ENCODE results near the gene BOLA1. TPM values are rescaled to one million over a fixed set of nuclear protein-coding genes. Genes with fewer than 3 reads are reported as not detected.

BOLA1 gene
- total and polyA plus RNA-seq, 2 donors (not counting 3 experiments of a cell fraction or from before 2014, with no cell fraction given), result 10.8 to 12.2 TPM

DNA sequence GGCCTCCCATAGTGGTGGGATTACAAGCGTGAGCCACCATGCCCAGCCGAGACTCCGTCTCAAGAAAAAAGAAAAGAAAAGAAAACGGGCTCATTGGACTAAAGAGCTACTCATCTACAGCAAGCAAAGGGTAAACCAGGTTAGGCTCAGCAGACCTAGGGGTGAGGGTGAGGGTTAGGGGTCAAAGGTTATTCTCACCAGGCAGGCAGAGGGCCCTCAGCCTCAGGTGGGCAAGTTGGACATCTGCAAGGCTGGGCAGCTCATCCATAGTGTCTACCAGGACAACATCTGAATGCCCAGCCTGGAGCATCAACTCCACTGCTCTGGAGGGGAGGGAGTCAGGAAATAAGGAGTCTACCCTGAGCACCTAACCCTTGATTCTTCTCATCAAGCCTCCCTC is 33.8 kb downstream of the BOLA1 start:
- Histone ChIP-seq H2AFZ (ENCODE audit: low read depth, low read length) (no peak overlapping the region), H3K36me3 (ENCODE audit: control insufficient read depth in 2 of 2, extremely low read depth in 1 of 2, insufficient read depth in 2 of 2, low read length in 2 of 2) (no peaks in the 10 kb centered on the region), H4K20me1 (replicated peaks; ENCODE audit: control insufficient read depth, extremely low read depth, insufficient read depth, low read length) (no peaks in the 10 kb centered on the region), H3K4me1 (ENCODE audit: control insufficient read depth, extremely low read depth, insufficient read depth, low read length) (peaks cover 34% of the 10 kb centered on the region), H3K4me2 (ENCODE audit: insufficient read depth, low read length) (no peak overlapping the region), H3K27me3 (ENCODE audit: control insufficient read depth in 2 of 2, insufficient read depth in 2 of 2, low read length in 2 of 2) (no peaks in the 10 kb centered on the region), H3K9me3 (replicated peaks; ENCODE audit: control insufficient read depth, insufficient read depth, low read length) (no peaks in the 10 kb centered on the region), H3K79me2 (ENCODE audit: control insufficient read depth, insufficient read depth, low read length) (no peaks in the 10 kb centered on the region), H3K9ac (replicated peaks; ENCODE audit: extremely low read depth, insufficient read depth, low read length) (no peak overlapping the region), H3K9me1 (replicated peaks; ENCODE audit: control insufficient read depth, extremely low read depth, insufficient read depth, low read length) (no peaks in the 10 kb centered on the region), H3K4me3 (replicated peaks in 1 of 3; ENCODE audit: insufficient read depth in 1 of 3, low read depth in 1 of 3, low read length in 3 of 3) (no peak overlapping the region), H3K27ac (ENCODE audit: insufficient read depth, low read depth, low read length) (no peak overlapping the region)
- BruUV-seq (replicated peaks), result no TSS peak
- DNase-seq (ENCODE audit: low read depth, low spot score), result no peak
- FAIRE-seq, result no peak
- TF ChIP-seq, protein P1, sequence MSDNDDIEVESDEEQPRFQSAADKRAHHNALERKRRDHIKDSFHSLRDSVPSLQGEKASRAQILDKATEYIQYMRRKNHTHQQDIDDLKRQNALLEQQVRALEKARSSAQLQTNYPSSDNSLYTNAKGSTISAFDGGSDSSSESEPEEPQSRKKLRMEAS (IDR thresholded peaks at IDR 0.05; ENCODE audit: insufficient read depth, insufficient read length), result no peak
- TF ChIP-seq POLR2A (IDR thresholded peaks at IDR 0.05; ENCODE audit: low read depth, low read length) (no peak), JUN (IDR thresholded peaks at IDR 0.05; ENCODE audit: borderline replicate concordance, insufficient read depth, insufficient read length, low read depth) (no peak), MYC (IDR thresholded peaks at IDR 0.05; ENCODE audit: low read depth, low read length) (no peak), GATA2 (IDR thresholded peaks at IDR 0.05; ENCODE audit: insufficient read depth, insufficient read length, low read depth, low read length) (no peak), POLR2AphosphoS5 (IDR thresholded peaks at IDR 0.05; ENCODE audit: insufficient read depth, low read depth, low read length) (no peak), FOS (IDR thresholded peaks at IDR 0.05; ENCODE audit: borderline replicate concordance, insufficient read depth, low read length) (no peak), EZH2 (IDR thresholded peaks at IDR 0.05; ENCODE audit: borderline replicate concordance, low read depth, low read length, severe bottlenecking) (no peak)
- TF ChIP-seq, protein P2, sequence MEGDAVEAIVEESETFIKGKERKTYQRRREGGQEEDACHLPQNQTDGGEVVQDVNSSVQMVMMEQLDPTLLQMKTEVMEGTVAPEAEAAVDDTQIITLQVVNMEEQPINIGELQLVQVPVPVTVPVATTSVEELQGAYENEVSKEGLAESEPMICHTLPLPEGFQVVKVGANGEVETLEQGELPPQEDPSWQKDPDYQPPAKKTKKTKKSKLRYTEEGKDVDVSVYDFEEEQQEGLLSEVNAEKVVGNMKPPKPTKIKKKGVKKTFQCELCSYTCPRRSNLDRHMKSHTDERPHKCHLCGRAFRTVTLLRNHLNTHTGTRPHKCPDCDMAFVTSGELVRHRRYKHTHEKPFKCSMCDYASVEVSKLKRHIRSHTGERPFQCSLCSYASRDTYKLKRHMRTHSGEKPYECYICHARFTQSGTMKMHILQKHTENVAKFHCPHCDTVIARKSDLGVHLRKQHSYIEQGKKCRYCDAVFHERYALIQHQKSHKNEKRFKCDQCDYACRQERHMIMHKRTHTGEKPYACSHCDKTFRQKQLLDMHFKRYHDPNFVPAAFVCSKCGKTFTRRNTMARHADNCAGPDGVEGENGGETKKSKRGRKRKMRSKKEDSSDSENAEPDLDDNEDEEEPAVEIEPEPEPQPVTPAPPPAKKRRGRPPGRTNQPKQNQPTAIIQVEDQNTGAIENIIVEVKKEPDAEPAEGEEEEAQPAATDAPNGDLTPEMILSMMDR (IDR thresholded peaks at IDR 0.05; ENCODE audit: extremely low read depth in 1 of 2, insufficient read depth in 1 of 2, low read depth in 1 of 2, low read length in 2 of 2), result no peak
- POLR2A ChIA-PET, result no interaction called here
- dilution Hi-C loops (cut with MboI; ENCODE audit: extremely low pct_ligation_motif_present, low sequenced_read_pairs), result no loop called here
- intact Hi-C loops (cut with micrococcal nuclease), result no loop called here
- CTCF ChIA-PET, result interaction anchor here (0.8 to 1.6 kb wide), 2 partner anchors 9 to 117 kb away, joined by 3 to 5 read pairs; no protein-coding TSS in a partner anchor

Data from endothelial cell of umbilical vein (primary cell).